Chondrocyte (in vitro differentiated cells): ENCODE measurements around the gene KCNQ1OT1. TPM values are rescaled to one million over a fixed set of nuclear protein-coding genes. Genes with fewer than 3 reads are reported as not detected.

ENCODE experiments used
- DNase-seq: peaks from one replicate; pipeline ENCODE4 v3.0.0; 2021; ENCODE audit warnings: mixed read lengths, low spot score
- H3K27ac Mint-ChIP-seq: one replicate; pipeline ENCODE4 v1.8.0; 2021; ENCODE audit warnings: mild to moderate bottlenecking, moderate library complexity, mixed read lengths; ENCODE audit not compliant: unreplicated experiment
- H3K27me3 Mint-ChIP-seq: 2 replicates; pipeline ENCODE4 v1.8.0; 2021; ENCODE audit warnings: low read depth, mixed read lengths
- H3K36me3 Mint-ChIP-seq: 2 replicates; pipeline ENCODE4 v1.8.0; 2021; ENCODE audit warnings: low read depth, mixed read lengths
- H3K4me1 Mint-ChIP-seq: 2 replicates; pipeline ENCODE4 v1.8.0; 2021; ENCODE audit warnings: low read depth, mild to moderate bottlenecking, mixed read lengths
- H3K4me3 Mint-ChIP-seq: one replicate; pipeline ENCODE4 v1.8.0; 2021; ENCODE audit warnings: mild to moderate bottlenecking, moderate library complexity, mixed read lengths; ENCODE audit not compliant: unreplicated experiment
- H3K9me3 Mint-ChIP-seq: 2 replicates; pipeline ENCODE4 v1.8.0; 2021; ENCODE audit warnings: low read depth, mixed read lengths
- total RNA-seq: library from RNA; stranded (reverse); gene quantifications from 3 replicates; pipeline ENCODE4 v1.2.1, GENCODE V29; 2021
- TF ChIP-seq, protein P1 (sequence below): fragments of 200-600 bp; sonication (generic); IDR thresholded peaks from 2 replicates; pipeline ENCODE4 v1.5.0; 2021; ENCODE audit warnings: antibody characterized with exemption, mild to moderate bottlenecking, moderate library complexity

The KCNQ1OT1 gene
- total RNA-seq, 1 donor from 2014 or later = 2.5 TPM

DNA sequence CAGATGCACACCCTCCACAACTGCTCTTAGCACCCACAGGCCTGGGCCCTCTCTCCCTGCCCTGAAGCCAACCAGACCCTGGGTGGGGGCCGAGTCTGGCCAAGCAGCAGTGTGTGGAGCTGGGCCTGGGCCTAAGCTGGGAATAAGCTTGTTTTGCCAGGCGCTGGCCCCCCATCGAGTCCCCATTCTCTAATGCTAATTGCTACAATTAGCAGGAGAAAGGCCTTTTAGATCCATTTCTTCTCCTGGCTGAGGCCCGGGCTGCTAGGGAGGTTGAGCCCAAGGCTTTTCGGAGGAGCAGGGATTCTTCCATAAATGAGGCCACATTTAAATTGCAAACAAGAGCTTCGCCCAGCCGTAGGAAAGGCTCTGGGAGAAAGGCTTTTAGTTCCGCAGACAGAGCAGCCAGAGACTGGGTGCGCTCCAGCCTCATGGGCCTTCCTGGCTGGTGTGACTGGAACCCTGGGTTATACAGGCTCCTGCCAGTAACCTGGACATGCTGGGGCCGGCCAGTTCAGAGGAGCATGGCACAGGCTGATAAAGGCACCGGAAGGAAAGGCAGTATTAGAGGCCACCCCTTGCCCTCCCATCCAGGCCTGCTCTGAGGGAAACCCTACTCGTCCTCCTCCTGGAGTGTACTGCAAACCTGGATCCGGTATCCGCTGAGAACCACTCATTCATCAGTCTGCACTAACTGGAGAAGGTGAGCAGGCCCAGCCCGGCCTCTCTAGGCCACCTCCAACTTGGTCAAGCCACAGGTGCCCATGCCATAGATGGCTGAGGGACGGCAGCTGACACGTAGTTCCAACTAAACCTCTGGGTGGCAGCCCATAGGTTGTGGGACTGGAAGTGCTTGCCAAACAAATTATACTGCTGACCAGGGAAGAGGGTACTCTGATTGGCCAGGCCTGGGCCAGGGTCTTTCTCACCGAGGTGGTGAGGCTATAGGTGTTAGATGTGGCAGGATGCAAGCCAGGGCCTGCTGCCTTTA, 6.2 kb downstream of the KCNQ1OT1 start:
- peak; percentile 80 for DNase-seq
- Mint-ChIP-seq H3K27me3 (no peaks in the 10 kb centered on the region), H3K4me3 (no peak overlapping the region), H3K9me3 (no peaks in the 10 kb centered on the region), H3K27ac (no peak overlapping the region), H3K4me1 (peaks cover 64% of the 10 kb centered on the region), H3K36me3 (peaks cover 6% of the 10 kb centered on the region)
- TF ChIP-seq, protein P1, sequence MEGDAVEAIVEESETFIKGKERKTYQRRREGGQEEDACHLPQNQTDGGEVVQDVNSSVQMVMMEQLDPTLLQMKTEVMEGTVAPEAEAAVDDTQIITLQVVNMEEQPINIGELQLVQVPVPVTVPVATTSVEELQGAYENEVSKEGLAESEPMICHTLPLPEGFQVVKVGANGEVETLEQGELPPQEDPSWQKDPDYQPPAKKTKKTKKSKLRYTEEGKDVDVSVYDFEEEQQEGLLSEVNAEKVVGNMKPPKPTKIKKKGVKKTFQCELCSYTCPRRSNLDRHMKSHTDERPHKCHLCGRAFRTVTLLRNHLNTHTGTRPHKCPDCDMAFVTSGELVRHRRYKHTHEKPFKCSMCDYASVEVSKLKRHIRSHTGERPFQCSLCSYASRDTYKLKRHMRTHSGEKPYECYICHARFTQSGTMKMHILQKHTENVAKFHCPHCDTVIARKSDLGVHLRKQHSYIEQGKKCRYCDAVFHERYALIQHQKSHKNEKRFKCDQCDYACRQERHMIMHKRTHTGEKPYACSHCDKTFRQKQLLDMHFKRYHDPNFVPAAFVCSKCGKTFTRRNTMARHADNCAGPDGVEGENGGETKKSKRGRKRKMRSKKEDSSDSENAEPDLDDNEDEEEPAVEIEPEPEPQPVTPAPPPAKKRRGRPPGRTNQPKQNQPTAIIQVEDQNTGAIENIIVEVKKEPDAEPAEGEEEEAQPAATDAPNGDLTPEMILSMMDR = peak; percentile 35

DNA sequence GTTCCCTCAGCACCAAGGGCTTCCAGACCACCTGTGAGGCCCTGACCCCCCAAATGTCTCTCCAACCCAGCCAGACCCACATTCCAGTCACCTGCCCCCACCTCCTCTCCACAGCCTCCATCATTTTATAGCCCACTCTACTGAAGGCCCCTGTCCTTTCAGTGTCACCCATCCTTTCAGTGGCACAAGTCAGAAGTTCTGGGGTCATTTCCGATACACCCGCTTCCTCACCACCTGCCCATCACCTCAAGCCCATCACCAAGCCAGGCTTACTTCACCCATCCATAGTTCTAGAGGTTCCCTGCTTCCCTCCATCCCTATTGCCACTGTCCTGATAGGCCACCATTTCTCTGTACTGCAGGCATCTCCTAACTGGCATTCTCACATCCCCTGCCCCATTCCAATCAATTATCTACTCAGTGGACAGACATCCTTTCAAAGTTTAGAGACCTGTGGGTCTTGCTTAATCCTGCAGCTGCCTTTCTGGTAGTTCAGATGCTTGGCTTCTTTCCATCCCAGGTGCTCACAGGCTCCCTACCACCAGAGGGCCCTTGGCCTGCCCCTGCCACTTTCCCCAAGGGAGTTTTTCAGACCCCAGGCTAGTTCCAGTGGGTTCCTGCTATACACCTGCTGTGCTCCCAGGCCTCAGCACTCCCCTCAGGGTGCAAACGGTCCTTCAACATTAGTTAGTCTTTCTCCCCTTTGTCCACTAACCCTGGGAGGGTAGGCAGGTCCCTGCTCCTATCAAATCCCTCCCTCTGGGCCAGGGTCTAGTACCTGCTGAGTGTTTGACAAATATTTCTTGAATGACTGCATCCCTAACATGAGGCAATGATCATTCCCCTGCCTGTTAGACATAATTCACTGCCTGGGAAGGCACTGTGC, 7.6 kb downstream of the KCNQ1OT1 start:
- peaks cover 52% of the 10 kb centered on the region for H3K4me1 Mint-ChIP-seq
- H3K36me3 Mint-ChIP-seq = peaks cover 6% of the 10 kb centered on the region
- TF ChIP-seq, protein P1 = no peak
- H3K27me3 Mint-ChIP-seq = no peaks in the 10 kb centered on the region
- peak; percentile 24 for DNase-seq
- no peak overlapping the region for H3K4me3 Mint-ChIP-seq
- H3K9me3 Mint-ChIP-seq = no peaks in the 10 kb centered on the region
- peak overlapping the region; percentile 70 for H3K27ac Mint-ChIP-seq

DNA sequence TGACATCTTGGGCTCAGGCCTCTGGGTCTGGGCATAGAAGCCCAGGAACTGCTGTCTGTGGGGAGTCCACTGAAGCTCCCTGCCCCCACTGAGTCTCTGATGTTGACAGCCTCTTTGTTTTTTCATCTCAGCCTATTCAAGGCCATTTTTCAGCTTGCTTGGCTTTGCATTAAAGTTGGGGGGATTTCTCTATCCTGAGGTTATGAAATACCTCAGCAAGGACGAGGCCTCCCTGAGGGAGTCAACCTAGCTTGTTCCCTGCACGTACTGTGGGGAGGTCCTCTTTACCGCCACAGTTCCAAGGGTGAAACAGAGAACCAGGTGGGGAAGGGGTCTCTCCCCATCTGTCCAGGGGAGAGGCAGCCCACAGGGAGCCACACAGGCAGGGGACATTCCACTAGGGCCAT, 8.4 kb downstream of the KCNQ1OT1 start:
- DNase-seq = peak; percentile 30
- H3K4me3 Mint-ChIP-seq = no peak overlapping the region
- peaks cover 6% of the 10 kb centered on the region for H3K36me3 Mint-ChIP-seq
- no peaks in the 10 kb centered on the region for H3K27me3 Mint-ChIP-seq
- no peak overlapping the region for H3K27ac Mint-ChIP-seq
- peaks cover 45% of the 10 kb centered on the region for H3K4me1 Mint-ChIP-seq
- H3K9me3 Mint-ChIP-seq = no peaks in the 10 kb centered on the region
- TF ChIP-seq, protein P1 = no peak

DNA sequence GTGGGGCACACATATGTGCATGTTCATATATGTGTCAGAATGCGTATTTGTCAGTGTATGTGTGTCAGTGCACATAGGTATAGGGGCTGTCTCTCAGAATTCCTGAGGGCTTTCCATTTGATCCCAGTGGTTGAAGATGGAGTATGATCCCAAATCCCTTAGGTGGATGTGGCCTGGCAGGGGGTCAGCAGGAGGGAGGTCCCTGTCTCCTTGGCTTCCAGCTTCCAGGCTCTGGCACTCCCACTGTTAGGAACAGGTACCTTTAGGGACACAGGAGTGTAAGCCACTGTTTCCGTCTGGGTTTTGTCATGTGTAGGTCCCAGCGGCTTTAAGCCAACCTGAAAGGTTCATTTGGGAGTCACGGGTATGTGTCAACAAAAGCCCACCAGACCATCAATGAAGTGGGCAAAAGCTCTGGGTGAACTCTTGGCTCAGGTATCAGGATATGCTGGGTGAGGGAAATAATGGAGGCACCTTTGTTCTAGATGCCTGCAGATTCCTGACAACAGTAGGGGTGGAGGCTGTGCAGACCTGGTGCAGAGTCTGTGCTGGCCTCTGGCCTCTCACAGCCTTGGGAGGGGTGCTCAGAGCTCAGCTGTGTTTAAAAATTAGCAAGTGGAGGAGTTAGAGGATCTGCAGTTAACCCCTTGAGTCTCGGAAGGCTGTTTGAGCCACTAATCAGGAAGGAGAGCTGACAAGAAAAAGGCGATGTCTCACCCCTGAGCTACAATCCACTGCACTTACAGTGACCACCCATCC, 9.0 kb downstream of the KCNQ1OT1 start:
- DNase-seq = peak; percentile 34
- Mint-ChIP-seq H3K27ac (no peak overlapping the region), H3K27me3 (no peaks in the 10 kb centered on the region), H3K9me3 (no peaks in the 10 kb centered on the region), H3K36me3 (peaks cover 6% of the 10 kb centered on the region), H3K4me3 (no peak overlapping the region), H3K4me1 (peaks cover 40% of the 10 kb centered on the region)
- TF ChIP-seq, protein P1 = no peak
